ENCODE measurements around the gene ZACN.

ZACN gene

GRCh38 chr17:76080768-76081287 lies 1.8 kb downstream of the ZACN start:
- in situ Hi-C loops (cut with HindIII; ENCODE audit: low sequenced_read_pairs) = no loop called here

- in situ Hi-C loops (cut with HindIII; ENCODE audit: low sequenced_read_pairs) = no loop called here
These were observed 2.6 kb downstream of the ZACN start for GRCh38 chr17:76081295-76082210.

- in situ Hi-C loops (cut with HindIII; ENCODE audit: low sequenced_read_pairs) = no loop called here
These were observed 3.6 kb downstream of the ZACN start for GRCh38 chr17:76082326-76083251.

GRCh38 chr17:76083536-76084182 lies 4.7 kb downstream of the ZACN start:
- in situ Hi-C loops (cut with HindIII; ENCODE audit: low sequenced_read_pairs) = no loop called here

GRCh38 chr17:76085066-76085730 lies 6.2 kb downstream of the ZACN start:
- in situ Hi-C loops (cut with HindIII; ENCODE audit: low sequenced_read_pairs) = no loop called here

GRCh38 chr17:76085731-76086366 lies 6.9 kb downstream of the ZACN start:
- in situ Hi-C loops (cut with HindIII; ENCODE audit: low sequenced_read_pairs) = no loop called here

- in situ Hi-C loops (cut with HindIII; ENCODE audit: low sequenced_read_pairs) = no loop called here
These were observed 7.4 kb downstream of the ZACN start for GRCh38 chr17:76086384-76086783.

- in situ Hi-C loops (cut with HindIII; ENCODE audit: low sequenced_read_pairs) = no loop called here
These were observed 8.5 kb downstream of the ZACN start for GRCh38 chr17:76087531-76087930.

GRCh38 chr17:76088041-76088867 lies 9.3 kb downstream of the ZACN start:
- in situ Hi-C loops (cut with HindIII; ENCODE audit: low sequenced_read_pairs) = no loop called here

- in situ Hi-C loops (cut with HindIII; ENCODE audit: low sequenced_read_pairs) = no loop called here
These were observed 10.0 kb downstream of the ZACN start for GRCh38 chr17:76088868-76089576.

- in situ Hi-C loops (cut with HindIII; ENCODE audit: low sequenced_read_pairs) = no loop called here
These were observed 10.9 kb downstream of the ZACN start for GRCh38 chr17:76089680-76090516.

- in situ Hi-C loops (cut with HindIII; ENCODE audit: low sequenced_read_pairs) = no loop called here
These were observed 11.6 kb downstream of the ZACN start for GRCh38 chr17:76090517-76091129.

- in situ Hi-C loops (cut with HindIII; ENCODE audit: low sequenced_read_pairs) = no loop called here
These were observed 12.7 kb downstream of the ZACN start for GRCh38 chr17:76091526-76092286.

- in situ Hi-C loops (cut with HindIII; ENCODE audit: low sequenced_read_pairs) = no loop called here
These were observed 13.8 kb downstream of the ZACN start for GRCh38 chr17:76092526-76093413.

- in situ Hi-C loops (cut with HindIII; ENCODE audit: low sequenced_read_pairs) = no loop called here
These were observed 15.1 kb downstream of the ZACN start for GRCh38 chr17:76094046-76094445.
